A673 (cell line): ENCODE measurements around the gene TRAPPC14.

Experiments used
- CTCF ChIP-seq: fragments of 300-800, 200-600 bp; sonication (generic); conservative IDR thresholded peaks from 2 replicates; pipeline ENCODE4 v1.5.1; 2017; ENCODE audit warnings: low read depth, mild to moderate bottlenecking, antibody characterized with exemption, low read length, moderate library complexity, mixed read lengths
- EZH2 ChIP-seq: fragments of 200-600 bp; sonication (generic); IDR thresholded peaks from 2 replicates; pipeline ENCODE4 v1.6.1; 2017; ENCODE audit warnings: borderline replicate concordance, low read depth, mild to moderate bottlenecking, mixed read lengths, antibody characterized with exemption, low read length; ENCODE audit not compliant: poor library complexity, severe bottlenecking

- TF ChIP-seq EZH2 (no peak), CTCF (no peak)
These were observed 4.6 kb downstream of the TRAPPC14 start for GRCh38 chr7:100153708-100154535.
